Pancreas (tissue), 10 donors: ENCODE measurements around the gene TRAPPC6A. TPM values are rescaled to one million over a fixed set of nuclear protein-coding genes. Genes with fewer than 3 reads are reported as not detected.

ENCODE experiments used
- ATAC-seq, 4 donors: fragments of 200-7000 bp; cut with Tn5 transposase; one replicate each; pipeline versions ENCODE4 v1.8.0 to v1.9.1; 2020; ENCODE audit warnings: mild to moderate bottlenecking in 4 of 4, moderate library complexity in 4 of 4
- DNase-seq, 6 donors: peaks; one replicate each; pipeline ENCODE4 v3.0.0-alpha.2; 2020
- FAIRE-seq: peaks from 2 replicates; lab custom pipeline; 2012; peaks lifted over from hg19 to GRCh38; lab: Jason Lieb, UNC
- H3K27ac ChIP-seq, 4 donors: fragments of 200-600 bp; sonication (generic); 1 replicate in 3 of 4; 2 replicates in 1 of 4; pipeline versions ENCODE4 v1.5.0 to v1.8.0; 2020
- H3K27me3 ChIP-seq, 4 donors: fragments of 200-600 bp; one replicate each; pipeline ENCODE4 v1.8.0; 2021
- H3K36me3 ChIP-seq, 3 donors: fragments of 200-600 bp; sonication (generic) in 1 of 3; one replicate each; pipeline versions ENCODE4 v1.5.0 to v1.8.0; 2020 to 2021
- H3K4me1 ChIP-seq, 3 donors: fragments of 200-600 bp; one replicate each; pipeline ENCODE4 v1.8.0; 2021
- H3K4me3 ChIP-seq, 4 donors: fragments of 200-600 bp; sonication (generic) in 2 of 4; one replicate each; pipeline versions ENCODE4 v1.5.0 to v1.8.0; 2020 to 2021
- H3K9me3 ChIP-seq, 4 donors: fragments of 200-600 bp; one replicate each; pipeline ENCODE4 v1.8.0; 2021
- WGBS, 2 donors: extraction: QIAGEN DNeasy Blood & Tissue Kit; methylation state at CpG; one replicate each; pipeline ENCODE4 v1.1.7; 2013; 5-methylcytosine and 5-hydroxymethylcytosine counted together
- intact Hi-C, 3 donors: fragments of 100-400 bp; cut with DNase I; formaldehyde crosslinking; loops; one replicate each; pipeline versions ENCODE4 v1.11.1 to v1.14.2; 2022
- polyA plus RNA-seq, 2 donors: library from polyadenylated mRNA; stranded (reverse); fragments of 200-250 nt; gene quantifications; one replicate each; pipeline ENCODE4 v1.2.3, GENCODE V29; 2013
- total RNA-seq, 6 donors: library from RNA; stranded (reverse); fragmentation: NEBNext Ultra II Directional in 4 of 6; extraction: Animal tissue kit (Norgen Biotek cat#: 25700) in 4 of 6; gene quantifications; one replicate each; pipeline versions ENCODE4 v1.2.1 to v1.2.4, GENCODE V29; 2021 to 2023
- TF ChIP-seq, protein P1 (sequence below), 4 donors: fragments of 200-600 bp; sonication (generic) in 3 of 4; IDR thresholded peaks; one replicate each; pipeline versions ENCODE4 v1.5.0 to v1.8.0; 2021; ENCODE audit warnings: antibody characterized with exemption in 4 of 4
- donor health status: healthy with polysubstance abuse.
- donor health status: DM: no; HTN: no; CAD: no; lungs with moderate emphysema.
- donor health status: DM: no; HTN: no; CAD: no.
- donor health status: control.
- donor health status: control.
- donor health status: Bipolar disorder and iron deficiency.
- donor health status: DM: yes; HTN: yes; CAD: no.
- donor health status: DM: no; HTN: no; CAD: no.
- donor health status: DM: no; HTN: no; CAD: no.
- donor health status: DM: yes; HTN: yes; CAD: no.

TRAPPC6A gene
- total and polyA plus RNA-seq, 8 donors: 9.7 to 37.9 (median 14.1) TPM

DNA sequence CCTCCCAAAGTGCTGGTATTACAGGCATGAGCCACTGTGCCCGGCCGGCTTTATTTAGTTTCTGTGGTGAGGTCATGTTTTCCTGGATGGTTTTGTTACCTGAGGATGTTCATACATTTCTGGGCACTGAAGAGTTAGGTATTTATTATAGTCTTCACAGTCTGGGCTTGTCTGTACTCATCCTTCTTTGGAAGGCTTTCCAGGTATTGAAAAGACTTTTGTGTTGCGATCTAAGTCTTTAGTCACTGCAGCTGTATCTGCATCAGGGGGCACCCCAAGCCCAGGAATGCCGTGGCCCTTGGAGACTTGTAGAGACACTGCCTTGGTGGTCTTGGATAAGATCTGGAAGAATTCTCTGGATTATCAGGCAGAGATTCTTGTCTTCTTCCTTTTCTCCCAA lies 13.3 kb upstream of the TRAPPC6A start:
- Histone ChIP-seq H3K36me3 (no peaks in the 10 kb centered on the region), H3K9me3 (no peaks in the 10 kb centered on the region), H3K4me1 (no peaks in the 10 kb centered on the region), H3K27ac (no peak overlapping the region), H3K4me3 (no peak overlapping the region), H3K27me3 (no peaks in the 10 kb centered on the region)
- no peak for FAIRE-seq
- TF ChIP-seq, protein P1, sequence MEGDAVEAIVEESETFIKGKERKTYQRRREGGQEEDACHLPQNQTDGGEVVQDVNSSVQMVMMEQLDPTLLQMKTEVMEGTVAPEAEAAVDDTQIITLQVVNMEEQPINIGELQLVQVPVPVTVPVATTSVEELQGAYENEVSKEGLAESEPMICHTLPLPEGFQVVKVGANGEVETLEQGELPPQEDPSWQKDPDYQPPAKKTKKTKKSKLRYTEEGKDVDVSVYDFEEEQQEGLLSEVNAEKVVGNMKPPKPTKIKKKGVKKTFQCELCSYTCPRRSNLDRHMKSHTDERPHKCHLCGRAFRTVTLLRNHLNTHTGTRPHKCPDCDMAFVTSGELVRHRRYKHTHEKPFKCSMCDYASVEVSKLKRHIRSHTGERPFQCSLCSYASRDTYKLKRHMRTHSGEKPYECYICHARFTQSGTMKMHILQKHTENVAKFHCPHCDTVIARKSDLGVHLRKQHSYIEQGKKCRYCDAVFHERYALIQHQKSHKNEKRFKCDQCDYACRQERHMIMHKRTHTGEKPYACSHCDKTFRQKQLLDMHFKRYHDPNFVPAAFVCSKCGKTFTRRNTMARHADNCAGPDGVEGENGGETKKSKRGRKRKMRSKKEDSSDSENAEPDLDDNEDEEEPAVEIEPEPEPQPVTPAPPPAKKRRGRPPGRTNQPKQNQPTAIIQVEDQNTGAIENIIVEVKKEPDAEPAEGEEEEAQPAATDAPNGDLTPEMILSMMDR (IDR thresholded peaks at IDR 0.05): no peak
- ATAC-seq: no peak
- intact Hi-C loops: loop anchor here in 1 of 3 donors (10.0 kb wide), 1 partner anchor 63 kb away; the partner anchor contains the start of gene MARK4
- 93 to 95% methylated on average over 4 of the region's 4 CpGs for WGBS, 2 donors
- no peak for DNase-seq

DNA sequence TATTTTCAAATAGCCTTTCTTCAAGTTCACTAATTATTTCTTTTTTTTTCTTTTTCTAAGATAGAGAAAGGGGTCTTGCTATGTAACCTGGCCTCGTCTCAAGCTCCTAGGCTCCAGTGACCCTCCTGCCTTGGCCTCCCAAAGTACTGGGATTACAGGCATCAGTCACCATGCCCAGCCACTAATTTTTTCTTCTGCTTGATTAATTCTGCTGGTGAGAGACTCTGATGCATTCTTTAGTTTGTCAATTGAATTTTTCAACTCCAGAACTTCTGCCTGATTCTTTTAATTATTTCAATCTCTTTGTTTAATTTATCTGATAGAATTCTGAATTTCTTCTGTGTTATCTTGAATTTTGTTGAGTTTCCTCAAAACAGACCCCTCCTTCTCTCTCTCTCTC lies 11.9 kb upstream of the TRAPPC6A start:
- intact Hi-C loops: loop anchor here in 1 of 3 donors (10.0 kb wide), 1 partner anchor 65 kb away; the partner anchor contains the start of gene MARK4
- WGBS, 2 donors: 91 to 100% methylated on average over 1 of the region's 1 CpG
- no peaks in the 10 kb centered on the region for H3K36me3 ChIP-seq

DNA sequence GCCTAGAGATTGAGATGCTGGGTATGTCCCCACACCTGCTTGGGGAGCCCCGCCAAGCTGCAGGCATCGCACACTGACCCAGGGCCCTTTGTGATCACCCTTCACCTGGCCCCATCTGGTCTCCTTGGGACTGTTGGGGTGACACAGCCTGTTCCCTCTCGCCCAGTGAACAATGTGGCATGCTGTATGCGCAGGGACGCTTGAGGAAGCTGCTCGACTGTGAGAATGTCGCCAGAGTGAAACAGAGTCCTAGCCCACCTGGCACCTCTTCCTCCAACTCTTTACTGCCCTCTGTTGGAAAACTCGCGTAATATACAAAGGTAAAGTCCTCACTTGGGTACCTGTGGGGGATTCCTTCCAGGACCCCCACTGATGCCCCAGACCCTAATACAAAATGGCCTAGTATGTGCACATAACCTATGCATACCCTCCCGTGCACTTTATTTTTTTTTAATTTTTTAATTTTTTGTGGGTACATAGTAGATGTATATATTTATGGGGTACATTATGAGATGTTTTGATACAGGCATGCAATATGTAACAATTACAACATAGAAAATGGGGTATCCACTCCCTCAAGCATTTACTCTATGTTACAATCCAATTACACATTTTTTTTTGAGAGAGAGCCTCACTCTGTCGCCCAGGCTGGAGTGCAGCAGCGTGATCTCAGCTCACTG lies 9.5 kb upstream of the TRAPPC6A start:
- Histone ChIP-seq H3K27ac (no peak overlapping the region), H3K27me3 (no peaks in the 10 kb centered on the region), H3K4me3 (no peak overlapping the region), H3K4me1 (no peaks in the 10 kb centered on the region), H3K36me3 (no peaks in the 10 kb centered on the region), H3K9me3 (no peaks in the 10 kb centered on the region)
- DNase-seq: no peak
- 38 to 40% methylated on average over 12 of the region's 12 CpGs for WGBS, 2 donors
- peak; percentile 35 to 85 (median 78) for ATAC-seq
- intact Hi-C loops: no loop called here
- TF ChIP-seq, protein P1 (IDR thresholded peaks at IDR 0.05): peak; percentile 17 to 53 (median 37)
- FAIRE-seq: no peak

More for the DNA sequence above, 11.9 kb upstream of the TRAPPC6A start:
- Histone ChIP-seq H3K27ac (no peak overlapping the region), H3K4me3 (no peak overlapping the region), H3K9me3 (no peaks in the 10 kb centered on the region), H3K4me1 (no peaks in the 10 kb centered on the region), H3K27me3 (no peaks in the 10 kb centered on the region)
- ATAC-seq: no peak
- DNase-seq: no peak
- FAIRE-seq: no peak
- TF ChIP-seq, protein P1 (IDR thresholded peaks at IDR 0.05): no peak

DNA sequence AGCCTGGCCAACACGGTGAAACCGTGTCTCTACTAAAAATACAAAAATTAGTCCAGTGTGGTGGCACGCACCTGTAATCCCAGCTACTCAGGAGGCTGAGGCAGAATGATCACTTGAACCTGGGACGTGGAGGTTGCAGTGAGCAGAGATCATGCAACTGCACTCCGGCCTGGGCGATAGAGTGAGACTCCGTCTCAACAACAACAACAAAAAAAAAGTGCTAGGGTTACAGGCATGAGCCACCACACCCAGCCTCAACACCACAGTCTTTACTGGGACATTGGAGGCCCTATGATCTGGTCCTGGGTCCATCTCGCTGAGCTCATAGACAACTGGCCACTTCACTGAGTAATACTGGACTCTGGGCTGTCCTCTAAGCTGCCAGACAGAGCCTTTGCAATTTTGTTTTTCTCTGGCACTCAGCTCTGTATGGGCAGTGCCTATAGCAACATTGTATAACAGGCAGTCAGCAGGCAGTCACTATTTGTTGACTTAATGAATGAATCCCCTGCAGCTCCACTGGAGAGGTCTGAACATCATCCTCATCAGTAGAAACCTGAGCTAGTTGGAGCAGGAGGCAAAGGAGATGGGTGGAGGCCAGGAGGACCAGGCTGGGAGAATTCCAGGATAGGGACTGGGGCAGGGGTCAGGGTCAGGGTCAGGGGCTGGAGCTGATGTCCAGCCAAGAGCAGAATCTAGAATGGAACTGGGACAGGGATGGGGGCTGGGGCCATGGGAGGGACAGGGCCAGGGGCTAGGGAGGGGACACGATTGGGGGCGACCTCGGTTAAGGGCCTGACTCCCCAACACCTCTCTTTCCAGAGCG lies 8.7 kb upstream of the TRAPPC6A start:
- TF ChIP-seq, protein P1 (IDR thresholded peaks at IDR 0.05): no peak
- Histone ChIP-seq H3K27me3 (no peaks in the 10 kb centered on the region), H3K4me1 (no peaks in the 10 kb centered on the region), H3K36me3 (no peaks in the 10 kb centered on the region), H3K9me3 (no peaks in the 10 kb centered on the region), H3K27ac (no peak overlapping the region), H3K4me3 (no peak overlapping the region)
- ATAC-seq (no peak), FAIRE-seq (no peak), DNase-seq (no peak)
- intact Hi-C loops: no loop called here
- 76 to 87% methylated on average over 12 of the region's 12 CpGs for WGBS, 2 donors
